Activated CD8-positive, alpha-beta memory T cell treated with anti-CD3 and anti-CD28 coated beads, Interleukin-2, amount 10 ng/mL, durations not matched to agents 7 days and 5 days (primary cell): ENCODE data around the gene HABP2. TPM values are rescaled to one million over a fixed set of nuclear protein-coding genes. Genes with fewer than 3 reads are reported as not detected.

Experiments used
- ATAC-seq: fragments of 150-1000 bp; cut with Tn5 transposase; one replicate; pipeline ENCODE4 v1.10.0; 2021; ENCODE audit warnings: moderate library complexity
- CTCF ChIA-PET: fragments of 350-600 bp; sonication (Branson Sonifier 250); formaldehyde crosslinking; loops from one replicate; lab custom pipeline; 2021; ENCODE audit warnings: antibody characterized with exemption; lab: Charles Lee
- DNase-seq: peaks from one replicate; pipeline ENCODE4 v3.0.0-alpha.2; 2020
- H3K27ac Mint-ChIP-seq: one replicate; pipeline ENCODE4 v1.8.0; 2021; ENCODE audit warnings: mild to moderate bottlenecking, mixed read lengths
- H3K27me3 Mint-ChIP-seq: one replicate; pipeline ENCODE4 v1.8.0; 2021; ENCODE audit warnings: mixed read lengths
- H3K36me3 Mint-ChIP-seq: one replicate; pipeline ENCODE4 v1.8.0; 2021; ENCODE audit warnings: mild to moderate bottlenecking, mixed read lengths
- H3K4me1 Mint-ChIP-seq: one replicate; pipeline ENCODE4 v1.8.0; 2021; ENCODE audit warnings: mixed read lengths
- H3K4me3 Mint-ChIP-seq: one replicate; pipeline ENCODE4 v1.8.0; 2021; ENCODE audit warnings: mild to moderate bottlenecking, moderate library complexity, mixed read lengths
- H3K9me3 Mint-ChIP-seq: one replicate; pipeline ENCODE4 v1.8.0; 2022; ENCODE audit warnings: low read depth, mixed read lengths
- total RNA-seq, 2 experiments: library from RNA; stranded (reverse); gene quantifications; one replicate each; pipeline ENCODE4 v1.2.3, GENCODE V29; 2021

Gene HABP2
- total RNA-seq = not detected

GRCh38 chr10:113552701-113553100 is at the start of gene HABP2:
Gene HABP2 (plus strand): TSS chr10:113553053. CDS start chr10:113553122, 69 bp downstream.
- H3K27ac Mint-ChIP-seq = no peak within 1 kb of the TSS
- no peaks in the 10 kb centered on the region for H3K36me3 Mint-ChIP-seq
- ATAC-seq (no peak), DNase-seq (no peak)
- H3K4me3 Mint-ChIP-seq = no peak within 1 kb of the TSS
- peaks cover 17% of the 10 kb centered on the region for H3K4me1 Mint-ChIP-seq
- peaks cover 37% of the 10 kb centered on the region for H3K27me3 Mint-ChIP-seq
- H3K9me3 Mint-ChIP-seq = no peaks in the 10 kb centered on the region
- CTCF ChIA-PET = no interaction called here

GRCh38 chr10:113503930-113504329 is 48.9 kb upstream of the HABP2 start:
- CTCF ChIA-PET = no interaction called here

GRCh38 chr10:113504423-113504822 is 48.4 kb upstream of the HABP2 start:
- CTCF ChIA-PET = no interaction called here
- Mint-ChIP-seq H3K9me3 (no peaks in the 10 kb centered on the region), H3K4me3 (no peak overlapping the region), H3K27ac (no peak overlapping the region), H3K4me1 (no peaks in the 10 kb centered on the region), H3K36me3 (no peaks in the 10 kb centered on the region), H3K27me3 (peaks cover 17% of the 10 kb centered on the region)
- ATAC-seq (no peak), DNase-seq (no peak)

More at GRCh38 chr10:113503930-113504329, 48.9 kb upstream of the HABP2 start:
- no peaks in the 10 kb centered on the region for H3K36me3 Mint-ChIP-seq
- ATAC-seq = no peak
- H3K4me3 Mint-ChIP-seq = no peak overlapping the region
- no peak overlapping the region for H3K27ac Mint-ChIP-seq
- no peaks in the 10 kb centered on the region for H3K4me1 Mint-ChIP-seq
- peaks cover 17% of the 10 kb centered on the region for H3K27me3 Mint-ChIP-seq
- H3K9me3 Mint-ChIP-seq = no peaks in the 10 kb centered on the region
- DNase-seq = no peak

- no peak for DNase-seq
- Mint-ChIP-seq H3K4me3 (no peak overlapping the region), H3K27ac (no peak overlapping the region), H3K9me3 (peaks cover under 1% of the 10 kb centered on the region), H3K36me3 (peaks cover under 1% of the 10 kb centered on the region), H3K27me3 (peaks cover 26% of the 10 kb centered on the region), H3K4me1 (no peaks in the 10 kb centered on the region)
- no peak for ATAC-seq
- CTCF ChIA-PET = no interaction called here
Observed at GRCh38 chr10:113506476-113506875, 46.4 kb upstream of the HABP2 start.

- ATAC-seq (no peak), DNase-seq (no peak)
- Mint-ChIP-seq H3K4me3 (no peak overlapping the region), H3K9me3 (peaks cover 8% of the 10 kb centered on the region), H3K27me3 (peaks cover 38% of the 10 kb centered on the region), H3K36me3 (peaks cover 3% of the 10 kb centered on the region), H3K27ac (no peak overlapping the region), H3K4me1 (no peaks in the 10 kb centered on the region)
- CTCF ChIA-PET = no interaction called here
Observed at GRCh38 chr10:113511419-113511818, 41.4 kb upstream of the HABP2 start.

- Mint-ChIP-seq H3K27ac (no peak overlapping the region), H3K4me3 (no peak overlapping the region), H3K4me1 (no peaks in the 10 kb centered on the region), H3K36me3 (peaks cover 3% of the 10 kb centered on the region), H3K9me3 (peaks cover 8% of the 10 kb centered on the region), H3K27me3 (peaks cover 34% of the 10 kb centered on the region)
- DNase-seq = no peak
- ATAC-seq = no peak
- CTCF ChIA-PET = no interaction called here
Observed at GRCh38 chr10:113515161-113515560, 37.7 kb upstream of the HABP2 start.

GRCh38 chr10:113515601-113516000 is 37.3 kb upstream of the HABP2 start:
- DNase-seq = no peak
- CTCF ChIA-PET = no interaction called here
- no peak for ATAC-seq
- Mint-ChIP-seq H3K36me3 (peaks cover 3% of the 10 kb centered on the region), H3K4me1 (no peaks in the 10 kb centered on the region), H3K27me3 (peaks cover 29% of the 10 kb centered on the region), H3K27ac (no peak overlapping the region), H3K4me3 (no peak overlapping the region), H3K9me3 (peaks cover 8% of the 10 kb centered on the region)

GRCh38 chr10:113516061-113516460 is 36.8 kb upstream of the HABP2 start:
- Mint-ChIP-seq H3K27me3 (peaks cover 30% of the 10 kb centered on the region), H3K4me3 (no peak overlapping the region), H3K4me1 (no peaks in the 10 kb centered on the region), H3K27ac (no peak overlapping the region), H3K9me3 (peaks cover 8% of the 10 kb centered on the region), H3K36me3 (peaks cover 3% of the 10 kb centered on the region)
- CTCF ChIA-PET = no interaction called here
- DNase-seq = no peak
- no peak for ATAC-seq

- ATAC-seq = no peak
- DNase-seq = no peak
- H3K36me3 Mint-ChIP-seq = no peaks in the 10 kb centered on the region
- CTCF ChIA-PET = interaction anchor here (1.0 kb wide), 1 partner anchor 46 kb away, joined by 3 read pairs; no protein-coding TSS in a partner anchor
- H3K27me3 Mint-ChIP-seq = peaks cover 23% of the 10 kb centered on the region
- no peaks in the 10 kb centered on the region for H3K4me1 Mint-ChIP-seq
- H3K4me3 Mint-ChIP-seq = no peak overlapping the region
- no peak overlapping the region for H3K27ac Mint-ChIP-seq
- H3K9me3 Mint-ChIP-seq = peaks cover 2% of the 10 kb centered on the region
Observed at GRCh38 chr10:113517165-113517900, 35.5 kb upstream of the HABP2 start.

GRCh38 chr10:113517901-113518260 is 35.0 kb upstream of the HABP2 start:
- ATAC-seq = no peak
- Mint-ChIP-seq H3K36me3 (no peaks in the 10 kb centered on the region), H3K27me3 (peaks cover 23% of the 10 kb centered on the region), H3K9me3 (no peaks in the 10 kb centered on the region), H3K4me1 (no peaks in the 10 kb centered on the region), H3K4me3 (no peak overlapping the region), H3K27ac (no peak overlapping the region)
- CTCF ChIA-PET = interaction anchor here (1.0 kb wide), 1 partner anchor 45 kb away, joined by 3 read pairs; no protein-coding TSS in a partner anchor
- DNase-seq = no peak

GRCh38 chr10:113518415-113518814 is 34.4 kb upstream of the HABP2 start:
- Mint-ChIP-seq H3K4me1 (no peaks in the 10 kb centered on the region), H3K27me3 (peaks cover 27% of the 10 kb centered on the region), H3K4me3 (no peak overlapping the region), H3K27ac (no peak overlapping the region), H3K36me3 (no peaks in the 10 kb centered on the region), H3K9me3 (no peaks in the 10 kb centered on the region)
- no peak for ATAC-seq
- no peak for DNase-seq
- CTCF ChIA-PET = no interaction called here

- H3K27me3 Mint-ChIP-seq = peaks cover 31% of the 10 kb centered on the region
Observed at GRCh38 chr10:113518816-113519591, 33.8 kb upstream of the HABP2 start.

GRCh38 chr10:113519681-113520115 is 33.2 kb upstream of the HABP2 start:
- CTCF ChIA-PET = interaction anchor here (0.7 to 2.4 kb wide), 2 partner anchors 35 to 44 kb away, joined by 3 to 14 read pairs; no protein-coding TSS in a partner anchor
- no peak overlapping the region for H3K27ac Mint-ChIP-seq
- DNase-seq (peak; percentile 34), ATAC-seq (peak; percentile 27)
- no peaks in the 10 kb centered on the region for H3K4me1 Mint-ChIP-seq
- H3K9me3 Mint-ChIP-seq = no peaks in the 10 kb centered on the region
- peaks cover 31% of the 10 kb centered on the region for H3K27me3 Mint-ChIP-seq
- no peaks in the 10 kb centered on the region for H3K36me3 Mint-ChIP-seq
- no peak overlapping the region for H3K4me3 Mint-ChIP-seq

More at GRCh38 chr10:113518816-113519591, 33.8 kb upstream of the HABP2 start:
- Mint-ChIP-seq H3K9me3 (no peaks in the 10 kb centered on the region), H3K4me3 (no peak overlapping the region), H3K27ac (no peak overlapping the region), H3K36me3 (no peaks in the 10 kb centered on the region), H3K4me1 (no peaks in the 10 kb centered on the region)
- no peak for ATAC-seq
- DNase-seq = peak; percentile 4
- CTCF ChIA-PET = interaction anchor here (0.7 kb wide), 1 partner anchor 36 kb away, joined by 3 read pairs; no protein-coding TSS in a partner anchor
